Measurements from ENCODE around the gene SESTD1.

Gene SESTD1

GRCh38 chr2:179193759-179194394, 70.8 kb downstream of the SESTD1 start:
- in situ Hi-C loops (cut with HindIII; ENCODE audit: low sequenced_read_pairs), result no loop called here

GRCh38 chr2:179191110-179191509, 73.5 kb downstream of the SESTD1 start:
- in situ Hi-C loops (cut with HindIII; ENCODE audit: low sequenced_read_pairs), result no loop called here

GRCh38 chr2:179186126-179186525, 78.5 kb downstream of the SESTD1 start:
- in situ Hi-C loops (cut with HindIII; ENCODE audit: low sequenced_read_pairs), result no loop called here

DNA sequence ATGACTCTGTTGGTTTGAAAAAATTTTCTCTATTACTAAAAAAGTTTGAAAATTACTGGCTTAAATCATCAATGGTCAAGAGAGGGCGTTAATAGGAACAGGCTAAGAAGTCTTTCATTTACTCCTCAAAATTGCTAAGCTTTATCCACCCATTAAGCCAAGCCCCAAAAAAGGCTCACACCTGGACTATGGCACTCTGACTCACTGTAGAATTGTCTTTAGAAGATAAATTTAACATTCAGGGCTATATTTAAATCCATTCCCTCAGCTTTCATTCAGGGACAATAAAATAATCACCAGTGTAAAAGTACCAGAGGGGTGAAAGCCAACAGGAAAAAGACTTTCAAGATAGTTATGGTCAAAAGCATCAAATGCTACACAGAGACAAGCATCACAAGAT, 80.0 kb downstream of the SESTD1 start:
- in situ Hi-C loops (cut with HindIII; ENCODE audit: low sequenced_read_pairs), result no loop called here

GRCh38 chr2:179181002-179181401, 83.6 kb downstream of the SESTD1 start:
- in situ Hi-C loops (cut with HindIII; ENCODE audit: low sequenced_read_pairs), result no loop called here

- in situ Hi-C loops (cut with HindIII; ENCODE audit: low sequenced_read_pairs), result no loop called here
These were observed 84.4 kb downstream of the SESTD1 start for GRCh38 chr2:179180242-179180641.

GRCh38 chr2:179179719-179180118, 84.9 kb downstream of the SESTD1 start:
- in situ Hi-C loops (cut with HindIII; ENCODE audit: low sequenced_read_pairs), result no loop called here

- in situ Hi-C loops (cut with HindIII; ENCODE audit: low sequenced_read_pairs), result no loop called here
These were observed 86.9 kb downstream of the SESTD1 start for GRCh38 chr2:179177694-179178093.

DNA sequence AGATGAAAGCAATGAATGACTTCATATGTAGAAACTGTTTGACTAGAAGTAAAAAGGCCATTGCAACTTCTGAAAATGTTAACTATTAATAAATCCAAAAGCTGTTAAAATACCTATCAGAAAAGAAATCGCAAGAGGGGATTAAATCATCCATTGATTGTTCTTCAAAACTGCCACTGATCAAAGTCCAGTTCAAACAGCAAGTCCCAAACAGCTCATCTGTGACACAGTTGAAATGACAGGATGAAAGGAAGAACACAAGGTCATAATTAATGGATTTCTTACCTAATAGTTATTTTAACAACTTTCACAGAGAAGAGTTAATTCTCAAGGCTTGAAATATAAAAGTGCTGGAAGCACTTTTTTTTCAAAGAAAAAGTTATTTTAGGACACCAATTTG, 90.4 kb downstream of the SESTD1 start:
- in situ Hi-C loops (cut with HindIII; ENCODE audit: low sequenced_read_pairs), result no loop called here

DNA sequence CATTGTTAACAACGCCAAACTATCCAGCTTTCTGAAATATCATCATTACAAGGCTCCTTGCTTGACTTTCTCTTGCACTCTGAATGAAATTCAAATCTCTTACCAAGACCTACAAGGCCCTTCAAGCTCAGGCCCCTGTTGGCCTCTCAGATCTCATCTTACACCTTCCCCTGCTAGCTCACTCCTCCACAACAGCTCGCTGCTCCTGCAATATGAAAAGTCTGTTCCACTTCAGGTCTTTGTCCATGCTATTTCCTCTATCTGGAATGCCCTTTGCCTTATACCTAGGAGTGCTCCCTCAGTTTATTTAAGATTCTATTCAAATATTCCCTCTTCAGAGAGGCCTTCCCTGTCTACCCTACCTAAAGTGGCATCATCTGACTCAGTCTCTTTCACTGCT, 91.7 kb downstream of the SESTD1 start:
- in situ Hi-C loops (cut with HindIII; ENCODE audit: low sequenced_read_pairs), result no loop called here

GRCh38 chr2:179171371-179171770, 93.3 kb downstream of the SESTD1 start:
- in situ Hi-C loops (cut with HindIII; ENCODE audit: low sequenced_read_pairs), result no loop called here

GRCh38 chr2:179170901-179171300, 93.7 kb downstream of the SESTD1 start:
- in situ Hi-C loops (cut with HindIII; ENCODE audit: low sequenced_read_pairs), result no loop called here

GRCh38 chr2:179165356-179166000, 99.2 kb downstream of the SESTD1 start:
- in situ Hi-C loops (cut with HindIII; ENCODE audit: low sequenced_read_pairs), result no loop called here

- in situ Hi-C loops (cut with HindIII; ENCODE audit: low sequenced_read_pairs), result no loop called here
These were observed 123.4 kb downstream of the SESTD1 start for GRCh38 chr2:179141206-179141605.

DNA sequence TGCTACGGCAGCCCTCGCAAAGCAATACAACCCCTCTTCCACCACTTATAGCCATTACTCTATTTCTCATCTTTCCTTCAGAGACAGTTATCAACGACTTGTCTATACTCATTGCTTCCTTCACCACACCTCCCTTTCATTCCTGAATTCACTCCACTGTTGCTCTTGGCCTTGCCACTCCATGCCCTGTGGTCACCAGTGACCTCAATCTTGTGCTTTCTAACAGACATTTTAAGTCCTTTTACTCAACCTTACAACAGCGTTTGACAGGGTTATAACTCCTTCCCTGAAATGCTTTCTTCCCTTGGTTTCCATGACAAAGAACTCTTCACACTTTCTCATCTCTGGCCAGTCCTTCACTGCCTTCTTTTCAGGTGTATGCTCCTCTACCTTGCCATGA, 124.1 kb downstream of the SESTD1 start:
- in situ Hi-C loops (cut with HindIII; ENCODE audit: low sequenced_read_pairs), result no loop called here

DNA sequence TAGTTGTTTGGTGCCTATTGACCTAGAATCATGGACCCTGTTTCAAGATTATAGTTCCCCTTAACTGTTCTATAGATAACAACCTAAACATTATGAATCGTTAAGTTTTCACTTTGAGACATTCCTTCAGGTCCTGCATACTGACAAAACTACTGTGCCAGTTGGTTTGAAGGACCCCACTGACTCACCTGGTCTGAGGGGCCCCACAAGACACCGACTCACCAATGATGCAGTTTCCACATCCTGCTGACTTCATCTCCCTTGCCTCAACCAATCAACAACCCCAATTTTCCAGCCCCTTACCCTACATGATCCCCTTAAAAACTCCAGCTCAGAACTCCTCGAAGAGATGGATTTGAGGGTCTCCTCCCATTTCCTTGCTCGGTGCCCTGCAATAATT, 125.1 kb downstream of the SESTD1 start:
- in situ Hi-C loops (cut with HindIII; ENCODE audit: low sequenced_read_pairs), result no loop called here

- in situ Hi-C loops (cut with HindIII; ENCODE audit: low sequenced_read_pairs), result no loop called here
These were observed 127.4 kb downstream of the SESTD1 start for GRCh38 chr2:179137200-179137759.

- in situ Hi-C loops (cut with HindIII; ENCODE audit: low sequenced_read_pairs), result no loop called here
These were observed 131.6 kb downstream of the SESTD1 start for GRCh38 chr2:179133016-179133415.

DNA sequence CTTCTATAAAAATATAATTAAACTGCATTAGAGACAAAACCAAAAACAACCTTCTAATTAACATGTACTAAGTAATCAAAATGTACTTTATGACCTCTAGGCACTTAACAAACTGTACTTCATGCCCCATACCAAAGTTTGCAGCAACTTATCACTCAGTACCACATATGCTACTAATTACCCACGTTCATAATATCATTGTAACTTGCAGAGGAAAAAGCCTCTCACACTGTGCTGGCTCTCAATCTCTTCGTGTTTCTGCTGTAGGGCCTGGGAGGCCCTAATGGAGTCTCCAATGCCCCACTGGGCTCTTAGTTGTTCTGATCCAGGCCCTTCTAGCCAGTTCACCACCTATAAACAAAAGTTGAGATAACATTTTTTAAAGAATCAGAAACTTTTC, 132.6 kb downstream of the SESTD1 start:
- in situ Hi-C loops (cut with HindIII; ENCODE audit: low sequenced_read_pairs), result no loop called here

DNA sequence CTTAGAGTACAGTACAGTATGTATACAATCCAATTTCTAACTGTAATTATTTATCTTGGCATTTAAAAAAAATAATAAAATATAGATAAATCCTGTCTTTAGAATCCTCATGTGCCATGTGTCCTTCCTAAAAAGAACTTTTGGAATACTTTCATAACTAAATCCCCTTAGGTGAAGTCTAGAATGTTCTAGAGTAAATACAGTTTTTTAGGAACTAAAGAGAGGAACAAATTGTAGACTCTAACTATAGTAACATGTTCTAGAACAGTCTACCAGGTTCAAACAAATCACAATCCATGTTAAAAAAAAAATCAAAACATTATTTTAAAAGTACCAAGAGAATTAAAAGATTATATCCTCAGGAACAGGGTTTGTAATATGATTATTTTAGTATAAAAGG, 134.1 kb downstream of the SESTD1 start:
- in situ Hi-C loops (cut with HindIII; ENCODE audit: low sequenced_read_pairs), result no loop called here

DNA sequence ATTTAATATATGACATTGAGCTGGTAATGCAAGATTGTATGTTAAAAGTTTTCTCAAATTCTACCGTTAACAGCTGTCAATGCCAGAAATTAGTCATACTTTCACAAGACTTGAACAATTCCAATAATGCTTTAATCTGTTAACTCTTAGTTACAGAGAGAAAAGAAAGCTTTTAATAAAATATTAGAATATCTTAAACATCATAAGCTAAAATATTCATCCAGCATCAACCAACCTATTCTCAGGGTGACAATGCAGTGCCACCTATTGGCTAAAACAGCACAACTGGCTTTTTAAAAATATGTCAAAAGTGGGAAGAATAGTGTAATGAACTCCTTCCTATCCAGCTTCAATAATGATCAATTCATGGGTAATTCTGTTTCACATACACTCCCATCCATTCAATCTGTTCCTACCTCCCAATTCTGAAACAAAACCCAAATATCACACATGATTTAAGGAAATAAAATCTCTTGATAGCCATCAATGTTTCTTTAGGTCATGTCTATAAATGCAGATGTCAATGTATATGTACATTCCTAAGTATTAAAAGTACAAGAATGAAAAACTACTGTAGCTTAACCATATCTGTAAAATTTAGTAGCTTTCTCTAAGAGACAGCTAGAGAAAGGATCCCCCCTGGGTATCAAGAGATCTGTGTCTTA, 134.9 kb downstream of the SESTD1 start:
- in situ Hi-C loops (cut with HindIII; ENCODE audit: low sequenced_read_pairs), result loop anchor here (5.0 kb wide), 1 partner anchor 102 kb away; no protein-coding TSS in a partner anchor

- in situ Hi-C loops (cut with HindIII; ENCODE audit: low sequenced_read_pairs), result loop anchor here (5.0 kb wide), 1 partner anchor 98 kb away; no protein-coding TSS in a partner anchor
These were observed 139.2 kb downstream of the SESTD1 start for GRCh38 chr2:179125404-179125803.
